Measurements from ENCODE around the gene ATPAF1.
"Not testable (repeated sequence)": the region's sequence is repeated elsewhere in the genome, so short reads cannot be mapped to it uniquely, and the experiment has no call there.

ATPAF1 gene

GRCh38 chr1:46681333-46682034, 13.3 kb upstream of the ATPAF1 start:
- no peak for DNase-seq (ENCODE audit: low read depth, low spot score)

- DNase-seq (ENCODE audit: low read depth, low spot score) = no peak
Observed at GRCh38 chr1:46679789-46680573, 11.8 kb upstream of the ATPAF1 start.

GRCh38 chr1:46677339-46677738, 9.2 kb upstream of the ATPAF1 start:
- no peak for DNase-seq (ENCODE audit: low read depth, low spot score)

DNA sequence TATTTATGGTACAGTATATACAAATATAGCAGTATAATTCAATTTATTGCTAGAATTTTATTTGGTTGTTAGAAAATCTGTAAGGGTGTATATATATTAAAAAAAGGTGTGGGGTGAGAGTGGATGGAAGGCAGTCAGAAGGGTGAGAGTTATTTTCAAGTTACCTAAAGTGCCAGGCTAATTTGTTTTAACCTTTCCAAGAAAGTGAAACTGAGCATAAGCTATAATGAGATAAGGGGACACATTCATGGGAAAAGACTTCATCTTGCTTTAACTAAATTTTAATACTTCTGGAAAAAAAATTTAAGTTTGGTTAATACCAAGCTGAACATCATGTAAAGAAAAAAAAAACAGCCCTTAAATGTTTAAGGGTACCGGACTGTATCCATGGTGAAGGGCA, 8.4 kb upstream of the ATPAF1 start:
- DNase-seq (ENCODE audit: low read depth, low spot score) = no peak

- DNase-seq (ENCODE audit: low read depth, low spot score) = no peak
Observed at GRCh38 chr1:46675549-46676314, 7.6 kb upstream of the ATPAF1 start.

DNA sequence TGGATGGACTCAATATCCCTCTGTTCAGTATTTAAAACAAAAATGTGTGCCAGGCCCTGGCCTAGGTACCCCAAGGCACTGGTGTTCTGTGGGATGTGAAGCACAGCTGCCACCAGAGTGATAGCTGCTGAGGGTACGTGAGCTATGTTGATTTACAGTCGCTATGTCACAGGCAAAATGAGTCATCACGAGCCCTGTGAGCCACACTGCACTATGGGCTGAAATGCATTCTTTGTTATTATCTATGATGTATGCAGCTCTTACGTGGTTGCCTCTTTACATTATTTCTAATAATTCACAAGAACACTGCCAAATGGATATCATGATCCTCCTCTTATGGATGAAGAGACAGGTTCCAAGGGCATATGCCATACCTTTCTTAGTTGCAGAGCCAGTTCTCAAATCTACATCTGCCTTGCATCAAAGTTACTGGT, 5.6 kb upstream of the ATPAF1 start:
- DNase-seq (ENCODE audit: low read depth, low spot score) = no peak

DNA sequence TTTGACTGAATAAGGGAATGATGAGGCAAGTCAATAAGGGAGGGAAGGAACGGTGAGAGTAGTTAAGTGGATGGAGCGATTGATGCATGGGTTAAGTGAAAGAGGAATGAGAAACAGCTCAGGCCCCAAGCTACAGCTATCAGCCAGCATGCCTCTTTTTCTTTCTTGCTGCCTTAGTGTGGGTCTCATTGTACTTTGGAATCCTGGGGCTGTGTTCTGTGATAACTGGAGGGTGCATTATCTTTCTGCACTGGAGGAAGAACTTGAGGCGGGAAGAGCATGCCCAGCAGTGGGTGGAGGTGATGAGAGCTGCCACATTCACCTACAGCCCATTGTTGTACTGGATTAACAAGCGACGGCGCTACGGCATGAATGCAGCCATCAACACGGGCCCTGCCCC, 4.5 kb upstream of the ATPAF1 start:
- no peak for DNase-seq (ENCODE audit: low read depth, low spot score)

GRCh38 chr1:46671554-46671953, 3.4 kb upstream of the ATPAF1 start, which contains the start of gene TEX38:
TEX38 (plus strand) TSS chr1:46671854; CDS start chr1:46671935, 81 bp downstream.
- no peak for DNase-seq (ENCODE audit: low read depth, low spot score)

DNA sequence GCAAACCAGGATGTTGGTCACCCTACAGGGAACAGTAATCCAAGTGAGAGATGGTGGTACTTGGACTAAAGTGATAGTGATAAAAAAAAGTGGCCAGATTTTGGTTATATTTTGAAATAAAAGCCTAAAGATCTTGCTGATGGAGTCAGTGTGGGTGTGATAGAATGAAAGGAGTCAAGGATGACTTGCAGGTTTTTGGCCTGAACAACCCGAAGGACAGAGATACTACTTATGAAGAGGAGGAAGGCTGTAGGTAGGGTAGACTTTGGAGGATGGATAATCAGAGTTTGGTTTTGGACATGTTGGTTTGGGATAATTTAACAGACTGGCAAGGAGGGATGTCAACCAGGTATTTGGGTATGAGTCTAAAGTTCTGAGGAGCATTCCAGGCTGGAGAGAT, 2.0 kb upstream of the ATPAF1 start:
- no peak for DNase-seq (ENCODE audit: low read depth, low spot score)

DNA sequence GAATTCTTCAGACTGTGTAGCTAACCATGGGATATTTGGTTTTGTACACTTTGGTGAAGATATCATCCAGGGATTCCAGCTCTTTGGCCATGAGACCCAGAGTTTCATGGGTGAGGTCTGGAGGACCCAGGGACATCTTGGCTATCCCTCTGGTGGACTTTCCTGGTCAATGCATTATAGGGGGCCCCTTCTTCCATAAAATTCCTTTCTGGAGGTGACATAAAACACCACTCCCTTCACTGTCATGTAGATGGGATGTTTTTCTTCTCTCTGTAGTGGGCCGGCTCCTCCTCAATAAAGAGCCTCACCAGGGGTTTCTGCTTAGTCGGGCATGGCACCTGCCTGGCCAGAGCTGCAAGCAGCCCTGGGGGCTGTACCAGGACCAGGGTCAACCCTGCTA, 2.2 kb downstream of the ATPAF1 start:
- no peak for DNase-seq (ENCODE audit: low read depth, low spot score)

DNA sequence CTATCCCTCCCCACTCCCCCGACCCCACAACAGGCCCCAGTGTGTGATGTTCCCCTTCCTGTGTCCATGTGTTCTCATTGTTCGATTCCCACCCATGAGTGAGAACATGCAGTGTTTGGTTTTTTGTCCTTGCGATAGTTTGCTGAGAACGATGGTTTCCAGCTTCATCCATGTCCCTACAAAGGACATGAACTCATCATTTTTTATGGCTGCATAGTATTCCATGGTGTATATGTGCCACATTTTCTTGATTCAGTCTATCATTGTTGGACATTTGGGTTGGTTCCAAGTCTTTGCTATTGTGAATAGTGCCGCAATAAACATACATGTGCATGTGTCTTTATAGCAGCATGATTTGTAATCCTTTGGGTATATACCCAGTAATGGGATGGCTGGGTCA, 5.2 kb downstream of the ATPAF1 start:
- not testable (repeated sequence) for DNase-seq (ENCODE audit: low read depth, low spot score)

GRCh38 chr1:46660116-46660515, 8.0 kb downstream of the ATPAF1 start:
- DNase-seq (ENCODE audit: low read depth, low spot score) = not testable (repeated sequence)

DNA sequence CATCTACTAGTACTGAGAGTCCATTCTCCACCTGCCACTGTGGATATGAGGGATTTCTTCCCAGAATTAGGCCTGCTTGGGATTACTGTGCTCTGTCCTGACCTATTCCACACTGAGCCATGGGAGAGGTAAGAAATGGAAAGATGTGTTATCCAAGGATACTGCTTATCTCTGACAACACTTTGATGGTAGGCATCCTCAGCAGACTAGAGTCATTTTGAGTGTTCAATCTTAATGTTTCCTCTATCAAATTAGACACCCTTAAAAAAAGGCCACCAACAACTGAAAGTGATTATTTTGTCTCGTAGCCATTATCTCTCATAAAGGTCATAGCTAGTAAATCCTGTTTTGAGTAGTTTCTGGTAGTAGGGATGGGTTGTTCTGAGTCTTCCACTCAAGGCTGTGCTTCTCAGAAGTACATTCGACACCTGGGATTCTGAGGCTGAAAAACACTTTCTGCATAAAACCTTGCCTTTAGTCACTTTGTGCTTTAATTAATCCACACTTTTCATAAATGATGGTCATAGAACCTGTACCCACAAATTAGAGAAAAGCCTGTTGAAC, 8.8 kb downstream of the ATPAF1 start:
- no peak for DNase-seq (ENCODE audit: low read depth, low spot score)

- DNase-seq (ENCODE audit: low read depth, low spot score) = no peak
Observed at GRCh38 chr1:46657775-46658174, 10.4 kb downstream of the ATPAF1 start.

DNA sequence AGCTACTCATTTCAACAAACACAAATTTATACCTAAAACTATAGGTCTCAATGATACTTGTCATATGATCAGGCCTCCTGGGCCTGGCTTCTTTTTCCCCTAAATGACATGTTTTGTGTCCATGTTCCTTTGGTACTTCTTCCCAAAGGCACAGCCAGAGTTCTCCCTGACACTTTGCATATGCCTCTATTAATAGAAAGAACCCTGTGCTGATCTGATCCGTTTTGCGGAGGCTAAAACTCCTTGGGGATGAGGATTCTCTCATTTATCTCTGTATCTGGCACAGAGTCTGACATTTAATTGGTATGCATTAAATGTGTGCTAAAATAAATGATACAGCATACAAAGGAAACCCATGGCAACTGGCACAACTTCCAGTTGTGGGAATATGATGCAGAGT, 11.5 kb downstream of the ATPAF1 start:
- DNase-seq (ENCODE audit: low read depth, low spot score) = no peak

- no peak for DNase-seq (ENCODE audit: low read depth, low spot score)
Observed at GRCh38 chr1:46655848-46656247, 12.3 kb downstream of the ATPAF1 start.

GRCh38 chr1:46654698-46655097, 13.5 kb downstream of the ATPAF1 start:
- not testable (repeated sequence) for DNase-seq (ENCODE audit: low read depth, low spot score)

- no peak for DNase-seq (ENCODE audit: low read depth, low spot score)
Observed at GRCh38 chr1:46654012-46654411, 14.2 kb downstream of the ATPAF1 start.

DNA sequence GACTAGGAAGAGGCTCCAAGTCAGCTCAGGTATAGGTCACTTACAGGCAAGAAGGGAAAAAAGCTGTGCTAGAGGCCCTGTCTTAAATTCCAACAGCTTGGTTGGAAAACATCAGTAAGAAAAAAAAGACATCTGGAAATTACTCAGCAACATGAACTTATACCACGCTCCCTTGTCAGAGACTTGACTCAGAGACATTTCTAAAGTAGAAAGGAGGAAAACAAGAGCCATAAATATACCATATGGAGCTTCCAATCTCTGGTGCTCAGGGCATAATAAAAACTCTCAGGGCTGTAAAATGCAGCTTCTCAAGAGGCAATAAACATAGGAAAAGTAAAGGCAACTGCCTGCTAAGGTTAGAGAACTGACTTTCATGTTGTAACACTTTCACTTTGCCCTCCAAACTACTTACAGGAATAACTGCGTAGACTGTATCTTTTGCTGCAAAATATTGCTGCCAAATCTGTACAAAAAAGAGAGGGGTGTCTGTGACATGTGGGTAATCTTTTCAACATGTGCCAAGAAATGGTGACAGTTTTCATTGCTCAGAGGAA, 14.7 kb downstream of the ATPAF1 start:
- DNase-seq (ENCODE audit: low read depth, low spot score) = no peak

DNA sequence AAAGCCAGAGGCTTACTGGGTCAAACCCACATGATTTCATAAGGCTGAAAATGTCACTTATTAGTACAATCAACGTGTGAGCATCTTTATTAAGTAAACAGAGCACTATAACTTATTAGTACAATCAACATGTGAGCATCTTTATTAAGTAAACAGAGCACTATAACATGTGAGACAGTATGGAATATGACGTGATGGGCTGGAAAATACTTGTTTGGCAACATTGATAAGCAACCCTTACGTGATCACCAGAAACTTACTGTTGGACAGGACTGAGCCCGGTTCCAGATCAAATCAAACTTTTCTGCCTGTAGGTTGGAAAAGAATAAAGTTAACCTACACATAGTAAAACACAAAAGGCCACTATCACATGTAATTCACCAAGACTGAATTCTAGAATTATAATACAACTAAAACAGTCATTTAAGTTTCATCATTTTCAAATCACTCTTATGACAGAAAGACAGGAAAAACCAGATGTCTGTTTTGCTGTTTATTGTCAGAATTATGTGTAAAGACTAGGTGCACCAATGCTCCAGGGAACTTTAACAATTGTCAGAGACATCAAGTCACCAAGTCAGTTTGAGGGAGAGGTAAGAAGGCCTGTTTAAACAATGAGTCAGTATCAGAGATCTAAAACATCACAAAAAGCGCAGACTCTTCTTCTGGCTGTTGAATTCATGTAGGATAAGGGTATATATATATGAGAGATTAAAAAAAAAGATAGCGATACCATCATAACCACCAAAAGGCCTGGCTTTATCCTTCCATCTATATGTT, 15.7 kb downstream of the ATPAF1 start:
- DNase-seq (ENCODE audit: low read depth, low spot score) = no peak

GRCh38 chr1:46651152-46651551, 17.0 kb downstream of the ATPAF1 start:
- not testable (repeated sequence) for DNase-seq (ENCODE audit: low read depth, low spot score)
